H4 (cell line): ENCODE data around the gene RAB39A. TPM values are rescaled to one million over a fixed set of nuclear protein-coding genes. Genes with fewer than 3 reads are reported as not detected.
"Not testable (repeated sequence)": the region's sequence is repeated elsewhere in the genome, so short reads cannot be mapped to it uniquely, and the experiment has no call there.

Experiments
- DNase-seq: peaks from one replicate; pipeline ENCODE4 v3.0.0-alpha.2; 2015; ENCODE audit warnings: low spot score
- total RNA-seq: library from RNA; depleted of rRNA; stranded (reverse); fragments of >200 nt; shearing (Covaris generic); gene quantifications from 2 replicates; pipeline ENCODE4 v1.2.3, GENCODE V29; 2014; rRNA removed

The RAB39A gene, protein sequence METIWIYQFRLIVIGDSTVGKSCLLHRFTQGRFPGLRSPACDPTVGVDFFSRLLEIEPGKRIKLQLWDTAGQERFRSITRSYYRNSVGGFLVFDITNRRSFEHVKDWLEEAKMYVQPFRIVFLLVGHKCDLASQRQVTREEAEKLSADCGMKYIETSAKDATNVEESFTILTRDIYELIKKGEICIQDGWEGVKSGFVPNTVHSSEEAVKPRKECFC
- 0.92 and 1.4 TPM in 2 replicates for total RNA-seq

DNA sequence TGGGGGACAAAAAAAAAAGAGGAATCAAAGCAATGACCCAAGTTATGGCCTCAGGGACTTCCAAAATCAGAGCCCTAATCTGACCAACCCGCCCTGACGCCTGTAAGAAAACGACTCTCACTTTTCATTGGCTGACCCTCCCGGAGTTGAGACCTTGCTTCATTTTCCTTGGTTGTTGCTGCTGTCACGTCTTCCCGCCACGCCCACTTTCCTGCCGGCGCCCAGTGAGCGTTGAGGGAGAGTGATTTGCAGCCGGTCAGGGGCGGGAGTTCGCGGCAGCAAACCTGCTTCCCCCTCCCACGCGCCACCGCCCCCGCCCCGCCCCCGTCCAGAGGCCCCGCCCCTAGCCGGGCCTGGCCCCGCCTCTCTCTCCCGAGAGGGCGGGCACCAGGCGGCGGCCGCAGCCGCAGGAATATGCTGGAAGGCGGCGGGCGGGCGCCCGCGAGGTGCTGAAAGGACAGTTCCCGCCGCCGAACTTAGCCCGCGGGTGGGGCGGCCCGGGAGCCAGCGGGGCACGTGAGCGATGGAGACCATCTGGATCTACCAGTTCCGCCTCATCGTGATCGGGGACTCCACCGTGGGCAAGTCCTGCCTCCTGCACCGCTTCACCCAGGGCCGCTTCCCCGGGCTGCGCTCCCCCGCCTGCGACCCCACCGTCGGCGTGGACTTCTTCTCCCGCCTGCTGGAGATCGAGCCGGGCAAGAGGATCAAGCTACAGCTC lies at the start of gene RAB39A:
Gene RAB39A (plus strand): TSS at position 403 of the 721 bp plus-strand sequence. CDS start 121 bp downstream, at position 524.
- peak; percentile 96 for DNase-seq

GRCh38 chr11:107881471-107881870 lies 46.8 kb upstream of the RAB39A start:
- not testable (repeated sequence) for DNase-seq

- DNase-seq: no peak
Measured at GRCh38 chr11:107882095-107882820, 46.0 kb upstream of the RAB39A start.

GRCh38 chr11:107898270-107898669 lies 30.0 kb upstream of the RAB39A start:
- peak; percentile 43 for DNase-seq

- no peak for DNase-seq
Measured at GRCh38 chr11:107908211-107908610, 20.0 kb upstream of the RAB39A start.

DNA sequence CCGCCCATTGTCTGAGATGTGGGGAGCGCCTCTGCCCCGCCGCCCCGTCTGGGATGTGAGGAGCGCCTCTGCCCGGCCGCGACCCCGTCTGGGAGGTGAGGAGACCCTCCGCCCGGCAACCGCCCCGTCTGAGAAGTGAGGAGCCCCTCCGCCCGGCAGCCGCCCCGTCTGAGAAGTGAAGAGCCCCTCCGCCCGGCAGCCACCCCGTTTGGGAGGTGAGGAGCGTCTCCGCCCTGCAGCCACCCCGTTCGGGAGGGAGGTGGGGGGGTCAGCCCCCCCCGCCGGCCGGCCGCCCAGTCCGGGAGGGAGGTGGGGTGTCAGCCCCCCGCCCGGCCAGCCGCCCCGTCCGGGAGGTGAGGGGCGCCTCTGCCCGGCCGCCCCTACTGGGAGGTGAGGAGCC lies 15.8 kb upstream of the RAB39A start:
- DNase-seq: not testable (repeated sequence)

DNA sequence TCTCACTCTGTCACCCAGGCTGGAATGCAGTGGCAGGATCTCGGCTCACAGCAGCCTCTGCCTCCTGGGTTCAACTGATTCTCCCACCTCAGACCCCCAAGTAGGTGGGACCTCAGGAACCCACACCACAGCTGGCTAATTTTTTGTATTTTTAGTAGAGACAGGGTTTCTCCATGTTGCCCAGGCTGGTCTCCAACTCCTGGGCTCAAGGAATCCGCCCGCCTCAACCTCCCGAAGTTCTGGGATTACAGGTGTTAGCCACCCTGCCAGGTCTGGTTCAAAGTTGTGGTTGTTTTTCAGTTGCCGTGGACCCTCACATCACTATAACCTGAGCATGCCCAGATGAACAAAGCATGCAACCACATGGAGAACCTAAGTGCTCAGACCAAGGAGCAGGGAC lies 13.0 kb upstream of the RAB39A start:
- DNase-seq: no peak

- peak; percentile 20 for DNase-seq
Measured at GRCh38 chr11:107916671-107917241, 11.5 kb upstream of the RAB39A start.

GRCh38 chr11:107921997-107922396 lies 6.3 kb upstream of the RAB39A start:
- DNase-seq: no peak

- not testable (repeated sequence) for DNase-seq
Measured at GRCh38 chr11:107923519-107923918, 4.7 kb upstream of the RAB39A start.

DNA sequence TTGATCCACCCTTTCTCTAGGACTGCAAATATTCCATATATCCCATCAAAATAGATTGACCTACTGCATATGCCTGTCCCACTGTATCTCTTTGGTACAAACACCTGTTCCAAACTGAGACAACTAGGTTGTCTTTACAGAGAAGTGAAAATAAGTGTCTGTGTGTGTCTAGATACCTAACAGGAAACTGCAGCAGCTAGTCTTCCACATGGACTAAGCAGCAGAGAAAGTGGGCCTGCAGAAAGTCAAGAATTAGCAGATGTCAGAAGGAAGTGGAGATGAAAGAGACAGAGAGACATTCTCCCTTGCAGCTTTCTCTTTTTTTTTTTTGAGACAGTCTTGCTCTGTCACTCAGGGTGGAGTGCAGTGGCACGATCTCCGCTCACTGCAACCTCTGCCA lies 3.9 kb upstream of the RAB39A start:
- no peak for DNase-seq

DNA sequence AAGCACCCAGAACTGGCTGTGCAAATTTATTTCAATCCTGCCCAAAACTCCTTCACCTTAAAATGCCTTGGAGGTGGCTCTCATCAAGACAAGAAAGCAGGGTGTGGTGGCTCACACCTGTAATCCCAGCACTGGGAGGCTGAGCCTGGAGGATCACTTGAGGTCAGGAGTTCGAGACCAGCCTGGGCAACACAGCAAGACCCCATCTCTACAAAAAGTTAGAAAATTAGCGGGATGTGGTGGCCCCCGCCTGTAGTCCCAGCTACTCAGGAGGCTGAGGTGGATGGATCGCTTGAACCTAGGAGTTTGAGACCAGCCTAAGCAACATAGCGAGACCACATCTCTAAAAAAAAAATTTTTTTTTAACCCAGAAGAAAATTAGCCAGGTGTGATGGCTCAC lies 689 bp upstream of the RAB39A start:
- no peak for DNase-seq

DNA sequence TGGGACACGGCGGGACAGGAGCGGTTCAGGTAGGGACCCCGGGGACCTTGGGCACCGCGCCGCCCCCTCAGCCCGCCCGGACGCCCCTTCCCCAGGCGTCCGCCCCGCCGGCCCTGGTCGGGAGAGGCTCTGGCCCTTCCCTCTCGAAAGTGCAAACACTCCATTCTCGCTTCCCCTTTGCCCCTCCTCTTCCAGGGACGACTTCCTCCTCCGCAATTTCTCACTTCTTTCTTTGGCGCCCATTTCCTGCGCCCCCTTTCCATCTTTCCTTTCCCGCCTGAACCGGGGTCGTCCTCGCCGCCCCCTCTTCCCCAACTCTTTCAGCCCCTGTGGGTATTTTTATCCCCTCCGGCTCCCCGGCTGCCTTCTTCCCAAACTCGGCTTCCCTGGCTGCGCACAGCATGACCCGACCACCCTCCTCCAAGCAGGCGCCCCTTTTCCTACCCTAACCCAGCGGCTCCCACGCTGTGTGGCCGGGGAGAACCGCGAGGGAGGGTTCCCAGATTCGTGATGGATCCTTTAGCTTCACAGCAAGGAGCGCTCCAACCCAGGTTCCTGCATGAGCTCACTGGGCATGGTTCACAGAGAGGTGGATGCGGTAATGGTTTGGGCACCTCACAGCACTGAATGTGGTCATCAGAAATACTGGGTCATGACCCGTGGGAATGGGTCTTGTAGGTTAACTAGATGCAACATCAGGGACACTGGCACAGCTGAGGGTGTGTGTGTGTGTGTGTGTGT lies 689 bp downstream of the RAB39A start:
- DNase-seq: no peak

DNA sequence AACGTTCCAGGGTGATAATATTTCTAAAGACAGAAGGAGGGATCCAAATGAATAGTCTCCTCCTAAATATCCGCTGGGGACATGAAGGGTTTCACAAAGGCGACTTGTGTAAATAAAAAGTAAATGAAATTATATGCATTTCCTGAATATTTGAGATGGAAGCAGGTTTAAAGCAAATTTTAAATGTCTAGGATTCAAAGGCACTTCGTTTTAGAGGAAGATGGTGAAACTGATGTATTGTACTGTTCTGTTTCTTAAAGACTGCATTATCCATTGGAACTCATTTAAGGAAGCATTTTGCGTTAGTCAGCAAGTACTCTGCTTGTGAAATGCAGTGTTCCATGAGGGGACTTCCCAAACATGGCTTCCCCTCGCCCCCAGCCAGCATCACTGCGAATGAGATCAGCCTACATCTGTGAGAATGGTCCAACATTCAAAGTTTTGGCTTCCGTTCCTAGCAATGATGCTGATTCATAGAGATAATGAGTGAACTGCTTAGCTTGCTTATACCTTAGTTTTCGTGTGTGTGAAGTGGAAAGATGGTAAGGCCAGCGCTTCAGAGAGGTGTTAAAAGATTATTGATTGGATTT lies 1.5 kb downstream of the RAB39A start:
- no peak for DNase-seq

DNA sequence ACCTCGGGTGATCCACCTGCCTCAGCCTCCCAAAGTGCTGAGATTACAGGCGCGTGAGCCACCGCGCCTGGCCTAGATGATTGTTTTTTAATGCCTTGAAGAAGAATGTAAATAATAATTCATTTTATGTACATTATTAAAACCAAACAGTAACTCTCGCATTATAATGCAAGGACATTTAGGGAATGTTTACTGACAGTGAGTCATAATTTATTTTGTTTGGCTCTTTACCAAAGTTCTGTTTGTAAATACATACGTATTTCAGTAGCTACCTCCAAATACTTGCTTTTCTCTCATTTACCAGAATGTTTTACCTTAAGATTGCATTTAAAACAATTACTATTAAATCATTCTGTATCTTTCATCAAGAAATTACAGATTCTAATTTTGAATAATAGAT lies 3.0 kb downstream of the RAB39A start:
- no peak for DNase-seq

- DNase-seq: no peak
Measured at GRCh38 chr11:107947904-107948303, 19.7 kb downstream of the RAB39A start.

DNA sequence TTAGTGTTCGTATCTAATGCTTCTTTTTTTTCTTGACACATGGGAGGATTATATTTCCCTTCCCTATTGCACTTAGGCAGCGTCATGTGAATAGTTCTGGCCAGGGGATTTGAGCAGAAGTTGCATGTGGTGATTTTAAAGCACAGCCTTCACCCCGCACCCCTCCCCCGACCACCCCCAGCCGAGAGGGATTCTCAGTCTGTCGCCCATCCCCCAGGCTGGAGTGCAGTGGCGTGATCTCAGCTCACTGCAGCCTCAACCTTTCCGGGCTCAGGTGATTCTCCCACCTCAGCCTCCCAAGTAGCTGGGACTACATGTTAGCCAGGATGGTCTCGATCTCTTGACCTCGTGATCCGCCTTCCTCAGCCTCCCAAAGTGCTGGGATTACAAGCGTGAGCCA lies 20.1 kb downstream of the RAB39A start:
- not testable (repeated sequence) for DNase-seq

DNA sequence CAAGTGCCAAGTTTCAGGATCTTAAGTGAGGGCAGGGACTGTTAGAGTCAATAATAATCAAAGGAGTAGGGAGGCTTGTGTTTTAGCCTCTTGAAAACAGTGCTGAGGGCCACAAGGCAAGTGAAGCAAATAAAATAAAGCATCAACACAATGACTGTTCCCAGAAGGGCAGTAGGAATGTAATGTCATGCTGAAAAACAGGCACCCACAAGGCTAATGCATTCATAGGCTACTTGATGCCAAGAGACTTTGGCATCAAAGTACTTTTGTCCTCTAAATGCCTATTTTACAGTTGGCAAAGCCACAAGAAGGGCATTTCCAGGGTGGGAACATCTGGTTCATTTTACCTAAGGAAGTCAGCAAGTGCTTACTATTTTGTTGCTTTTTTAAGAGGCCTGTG lies 22.9 kb downstream of the RAB39A start:
- DNase-seq: no peak

DNA sequence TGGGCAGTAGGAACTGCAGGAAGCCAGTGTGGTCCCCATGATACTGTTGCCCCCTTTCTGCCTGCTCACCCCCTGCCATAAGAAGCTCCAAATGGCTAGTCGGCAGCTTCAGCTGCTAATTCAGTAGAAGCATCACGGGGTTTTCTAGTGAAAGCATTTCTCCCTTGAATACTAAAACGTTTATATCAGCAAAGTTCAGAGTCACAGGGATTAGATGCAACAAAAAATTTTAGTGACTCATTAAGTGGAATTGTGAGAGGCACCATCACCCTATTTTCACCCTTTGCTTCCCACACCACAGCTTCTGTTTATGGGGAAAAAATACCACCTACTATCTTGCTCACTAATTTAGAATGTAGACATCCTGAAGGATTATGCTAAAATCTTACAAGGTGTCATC lies 25.2 kb downstream of the RAB39A start:
- no peak for DNase-seq

DNA sequence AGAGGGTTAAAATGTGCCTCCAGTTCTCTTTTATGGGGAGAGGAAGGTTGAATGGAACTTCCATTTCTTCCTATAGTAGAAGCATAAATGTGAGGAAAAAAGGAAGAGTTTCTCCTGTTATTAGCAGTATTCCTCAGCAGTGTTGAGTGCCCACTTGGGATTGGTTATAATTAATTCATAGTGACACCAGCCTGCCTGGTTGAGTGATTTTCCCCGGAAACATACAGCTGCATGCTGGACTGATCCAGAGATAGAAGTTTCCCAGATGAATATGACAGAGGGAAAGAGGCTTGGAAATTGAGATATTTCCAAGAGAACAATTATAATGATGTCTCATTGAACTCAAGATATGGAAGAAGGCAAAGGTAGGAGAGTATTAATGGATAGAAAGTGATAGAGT lies 28.3 kb downstream of the RAB39A start:
- no peak for DNase-seq

DNA sequence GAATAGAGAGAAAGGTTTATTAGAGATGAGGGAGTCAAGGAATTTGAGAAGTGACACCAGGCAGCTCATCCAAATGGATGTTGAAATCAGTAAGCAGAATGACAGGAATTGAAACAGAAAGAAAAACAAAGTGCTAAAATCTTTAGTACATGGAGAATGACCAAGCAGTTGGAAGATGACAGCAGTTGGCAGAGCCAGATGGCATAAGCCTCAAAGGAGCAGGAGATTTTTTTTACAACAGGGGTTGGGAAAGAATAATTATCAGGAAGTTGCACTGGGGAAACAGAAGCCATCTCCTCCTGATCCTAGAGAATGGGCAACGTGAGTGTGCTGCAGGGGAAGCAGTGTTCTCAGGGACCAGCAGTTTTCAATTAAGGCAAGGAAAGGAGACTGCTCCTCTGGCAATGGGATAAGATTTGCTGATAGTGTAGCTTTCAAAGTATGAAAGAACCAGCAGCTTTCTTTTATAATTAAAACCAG lies 28.9 kb downstream of the RAB39A start:
- peak; percentile 52 for DNase-seq
